Neural cell (in vitro differentiated cells): ENCODE results near the gene SSBP4. TPM values are rescaled to one million over a fixed set of nuclear protein-coding genes. Genes with fewer than 3 reads are reported as not detected.
A peak's percentile ranks its signal among the peaks of the same experiment; 100 is the strongest.

Experiments
- H2AFZ ChIP-seq: fragments of 200-600, 300-800 bp; sonication (generic), shearing (Covaris generic); 2 replicates; pipeline ENCODE4 v1.6.0; 2014; ENCODE audit warnings: low read depth, mild to moderate bottlenecking, antibody characterized with exemption, low read length, moderate library complexity
- H3F3A ChIP-seq: fragments of 200-600 bp; shearing (Covaris generic); 2 replicates; pipeline ENCODE4 v1.6.1; 2016; ENCODE audit warnings: mild to moderate bottlenecking, moderate library complexity, mixed read lengths, antibody characterized with exemption, low read length; ENCODE audit not compliant: insufficient read depth, poor library complexity, severe bottlenecking
- H3K27ac ChIP-seq: fragments of 200-600, 300-800 bp; sonication (generic), shearing (Covaris generic); 2 replicates; pipeline ENCODE4 v1.5.1; 2014; ENCODE audit warnings: mild to moderate bottlenecking, low read length, moderate library complexity
- H3K27me3 ChIP-seq: fragments of 300-800, 200-600 bp; sonication (generic), shearing (Covaris generic); 2 replicates; pipeline ENCODE4 v1.6.0; 2014; ENCODE audit warnings: mild to moderate bottlenecking, low read depth, low read length, moderate library complexity; ENCODE audit not compliant: insufficient read depth
- H3K36me3 ChIP-seq: fragments of 300-800, 200-600 bp; sonication (generic), shearing (Covaris generic); 2 replicates; pipeline ENCODE4 v1.5.1; 2014; ENCODE audit warnings: mild to moderate bottlenecking, antibody characterized with exemption, low read length, moderate library complexity; ENCODE audit not compliant: insufficient read depth
- H3K4me2 ChIP-seq: fragments of 300-800, 200-600 bp; sonication (generic), shearing (Covaris generic); 2 replicates; pipeline ENCODE4 v1.6.0; 2014; ENCODE audit warnings: mild to moderate bottlenecking, low read length
- H3K4me3 ChIP-seq: fragments of 300-800, 200-600 bp; sonication (generic), shearing (Covaris generic); 2 replicates; pipeline ENCODE4 v1.5.1; 2014; ENCODE audit warnings: mild to moderate bottlenecking, low read length, moderate library complexity
- H3K79me2 ChIP-seq: fragments of 200-600 bp; shearing (Covaris generic); replicated peaks from 2 replicates; pipeline ENCODE4 v1.6.0; 2014; ENCODE audit warnings: mild to moderate bottlenecking, low read length, moderate library complexity; ENCODE audit not compliant: insufficient read depth
- H3K9ac ChIP-seq: fragments of 300-800, 200-600 bp; sonication (generic), shearing (Covaris generic); 2 replicates; pipeline ENCODE4 v1.6.1; 2016; ENCODE audit warnings: mild to moderate bottlenecking, low read length, mixed read lengths
- H3K9me2 ChIP-seq: fragments of 200-600 bp; shearing (Covaris generic); 2 replicates; pipeline ENCODE4 v1.6.1; 2016; ENCODE audit warnings: mild to moderate bottlenecking, low read length, mixed read lengths; ENCODE audit not compliant: insufficient read depth
- H3K9me3 ChIP-seq: fragments of 200-600, 300-800 bp; sonication (generic), shearing (Covaris generic); 2 replicates; pipeline ENCODE4 v1.6.1; 2016; ENCODE audit warnings: mild to moderate bottlenecking, mixed run types, low read length, moderate library complexity, mixed read lengths
- H4K20me1 ChIP-seq: fragments of 200-600 bp; shearing (Covaris generic); 2 replicates; pipeline ENCODE4 v1.6.1; 2016; ENCODE audit warnings: mild to moderate bottlenecking, mixed run types; ENCODE audit not compliant: insufficient read depth
- EP300 ChIP-seq: fragments of 450-650 bp; conservative IDR thresholded peaks from 2 replicates; pipeline ENCODE4 v1.6.1; 2014; ENCODE audit warnings: antibody characterized with exemption, mild to moderate bottlenecking, moderate library complexity; ENCODE audit not compliant: poor library complexity, severe bottlenecking
- EZH2 ChIP-seq: fragments of 200-600, 300-800 bp; shearing (Covaris generic), sonication (generic); IDR thresholded peaks from 2 replicates; pipeline ENCODE4 v1.6.1; 2014; ENCODE audit warnings: antibody characterized with exemption, low read length, borderline replicate concordance, mild to moderate bottlenecking; ENCODE audit not compliant: insufficient read depth, poor library complexity, severe bottlenecking
- MXI1 ChIP-seq: fragments of 450-650 bp; conservative IDR thresholded peaks from 2 replicates; pipeline ENCODE4 v1.6.1; 2014; ENCODE audit warnings: antibody characterized with exemption, mild to moderate bottlenecking; ENCODE audit not compliant: poor library complexity, severe bottlenecking
- POLR2AphosphoS5 ChIP-seq: IDR thresholded peaks from 2 replicates; pipeline ENCODE4 v1.6.1; 2012
- RAD21 ChIP-seq: fragments of 450-650 bp; conservative IDR thresholded peaks from 2 replicates; pipeline ENCODE4 v1.6.1; 2014; ENCODE audit warnings: antibody characterized with exemption, mild to moderate bottlenecking, moderate library complexity
- SMC3 ChIP-seq: fragments of 450-650 bp; conservative IDR thresholded peaks from 2 replicates; pipeline ENCODE4 v1.6.1; 2014; ENCODE audit warnings: antibody characterized with exemption, mild to moderate bottlenecking, moderate library complexity; ENCODE audit not compliant: poor library complexity
- TAF1 ChIP-seq: IDR thresholded peaks from 2 replicates; pipeline ENCODE4 v1.6.1; 2012; ENCODE audit warnings: low read depth
- polyA plus RNA-seq: library from polyadenylated mRNA; depleted of rRNA; stranded (reverse); fragments of >200 nt; gene quantifications from 2 replicates; pipeline ENCODE4 v1.2.3, GENCODE V29; 2014
- TF ChIP-seq, protein P1 (sequence below): fragments of 450-650 bp; IDR thresholded peaks from 2 replicates; pipeline ENCODE4 v1.5.1; 2014; ENCODE audit warnings: antibody characterized with exemption, mild to moderate bottlenecking, moderate library complexity; ENCODE audit not compliant: poor library complexity, severe bottlenecking
- TF ChIP-seq, protein P2 (sequence below): IDR thresholded peaks from 2 replicates; pipeline ENCODE4 v1.6.1; 2012; ENCODE audit warnings: borderline replicate concordance

SSBP4 gene
- polyA plus RNA-seq, 1 donor from 2014 or later, result 166 TPM

- Histone ChIP-seq H3K27me3 (no peaks in the 10 kb centered on the region), H3K4me3 (peak overlapping the region; percentile 61), H2AFZ (peak overlapping the region; percentile 33), H3F3A (peaks cover 3% of the 10 kb centered on the region), H3K27ac (peak overlapping the region; percentile 77), H3K36me3 (no peaks in the 10 kb centered on the region), H3K9ac (peak overlapping the region; percentile 66), H3K4me2 (peak overlapping the region; percentile 55), H3K9me3 (no peaks in the 10 kb centered on the region), H4K20me1 (no peaks in the 10 kb centered on the region), H3K79me2 (peaks cover 22% of the 10 kb centered on the region), H3K9me2 (no peaks in the 10 kb centered on the region)
- TF ChIP-seq MXI1, result no peak
- no peak for TF ChIP-seq RAD21
- no peak for TF ChIP-seq POLR2AphosphoS5
- TF ChIP-seq, protein P1, sequence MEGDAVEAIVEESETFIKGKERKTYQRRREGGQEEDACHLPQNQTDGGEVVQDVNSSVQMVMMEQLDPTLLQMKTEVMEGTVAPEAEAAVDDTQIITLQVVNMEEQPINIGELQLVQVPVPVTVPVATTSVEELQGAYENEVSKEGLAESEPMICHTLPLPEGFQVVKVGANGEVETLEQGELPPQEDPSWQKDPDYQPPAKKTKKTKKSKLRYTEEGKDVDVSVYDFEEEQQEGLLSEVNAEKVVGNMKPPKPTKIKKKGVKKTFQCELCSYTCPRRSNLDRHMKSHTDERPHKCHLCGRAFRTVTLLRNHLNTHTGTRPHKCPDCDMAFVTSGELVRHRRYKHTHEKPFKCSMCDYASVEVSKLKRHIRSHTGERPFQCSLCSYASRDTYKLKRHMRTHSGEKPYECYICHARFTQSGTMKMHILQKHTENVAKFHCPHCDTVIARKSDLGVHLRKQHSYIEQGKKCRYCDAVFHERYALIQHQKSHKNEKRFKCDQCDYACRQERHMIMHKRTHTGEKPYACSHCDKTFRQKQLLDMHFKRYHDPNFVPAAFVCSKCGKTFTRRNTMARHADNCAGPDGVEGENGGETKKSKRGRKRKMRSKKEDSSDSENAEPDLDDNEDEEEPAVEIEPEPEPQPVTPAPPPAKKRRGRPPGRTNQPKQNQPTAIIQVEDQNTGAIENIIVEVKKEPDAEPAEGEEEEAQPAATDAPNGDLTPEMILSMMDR, result no peak
- TF ChIP-seq TAF1, result no peak
- no peak for TF ChIP-seq EP300
- no peak for TF ChIP-seq SMC3
- no peak for TF ChIP-seq EZH2
- TF ChIP-seq, protein P2, sequence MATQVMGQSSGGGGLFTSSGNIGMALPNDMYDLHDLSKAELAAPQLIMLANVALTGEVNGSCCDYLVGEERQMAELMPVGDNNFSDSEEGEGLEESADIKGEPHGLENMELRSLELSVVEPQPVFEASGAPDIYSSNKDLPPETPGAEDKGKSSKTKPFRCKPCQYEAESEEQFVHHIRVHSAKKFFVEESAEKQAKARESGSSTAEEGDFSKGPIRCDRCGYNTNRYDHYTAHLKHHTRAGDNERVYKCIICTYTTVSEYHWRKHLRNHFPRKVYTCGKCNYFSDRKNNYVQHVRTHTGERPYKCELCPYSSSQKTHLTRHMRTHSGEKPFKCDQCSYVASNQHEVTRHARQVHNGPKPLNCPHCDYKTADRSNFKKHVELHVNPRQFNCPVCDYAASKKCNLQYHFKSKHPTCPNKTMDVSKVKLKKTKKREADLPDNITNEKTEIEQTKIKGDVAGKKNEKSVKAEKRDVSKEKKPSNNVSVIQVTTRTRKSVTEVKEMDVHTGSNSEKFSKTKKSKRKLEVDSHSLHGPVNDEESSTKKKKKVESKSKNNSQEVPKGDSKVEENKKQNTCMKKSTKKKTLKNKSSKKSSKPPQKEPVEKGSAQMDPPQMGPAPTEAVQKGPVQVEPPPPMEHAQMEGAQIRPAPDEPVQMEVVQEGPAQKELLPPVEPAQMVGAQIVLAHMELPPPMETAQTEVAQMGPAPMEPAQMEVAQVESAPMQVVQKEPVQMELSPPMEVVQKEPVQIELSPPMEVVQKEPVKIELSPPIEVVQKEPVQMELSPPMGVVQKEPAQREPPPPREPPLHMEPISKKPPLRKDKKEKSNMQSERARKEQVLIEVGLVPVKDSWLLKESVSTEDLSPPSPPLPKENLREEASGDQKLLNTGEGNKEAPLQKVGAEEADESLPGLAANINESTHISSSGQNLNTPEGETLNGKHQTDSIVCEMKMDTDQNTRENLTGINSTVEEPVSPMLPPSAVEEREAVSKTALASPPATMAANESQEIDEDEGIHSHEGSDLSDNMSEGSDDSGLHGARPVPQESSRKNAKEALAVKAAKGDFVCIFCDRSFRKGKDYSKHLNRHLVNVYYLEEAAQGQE, result no peak
Measured at GRCh38 chr19:18417250-18418028, 1.8 kb upstream of the SSBP4 start.

DNA sequence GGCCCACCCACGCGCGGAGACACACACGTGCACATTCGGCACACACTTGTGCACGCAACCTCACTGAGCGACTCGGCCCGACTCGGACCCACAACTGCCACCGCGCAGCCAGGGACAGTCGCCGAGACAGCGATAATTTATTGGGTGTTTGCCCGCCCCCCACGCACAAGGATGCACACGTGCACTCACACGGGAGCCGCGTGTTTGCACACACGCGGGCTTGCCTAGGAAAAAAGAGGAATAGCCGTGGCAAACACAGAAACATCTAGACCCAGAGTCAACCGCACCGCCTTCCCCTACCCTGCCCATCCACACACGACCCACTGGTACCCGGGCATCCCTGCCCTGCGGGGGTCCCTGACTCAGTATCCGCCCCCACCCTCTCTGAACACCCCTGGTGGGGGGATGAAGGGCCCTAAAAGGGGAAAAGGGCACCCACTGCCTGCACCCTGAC is 1.1 kb upstream of the SSBP4 start:
- Histone ChIP-seq H3K4me2 (no peak overlapping the region), H3K27ac (peak overlapping the region; percentile 77), H3K36me3 (no peaks in the 10 kb centered on the region), H2AFZ (no peak overlapping the region), H3K79me2 (peaks cover 23% of the 10 kb centered on the region), H3K4me3 (peak overlapping the region; percentile 67), H3K9ac (peak overlapping the region; percentile 66), H3K27me3 (no peaks in the 10 kb centered on the region), H4K20me1 (no peaks in the 10 kb centered on the region), H3F3A (peaks cover 3% of the 10 kb centered on the region), H3K9me2 (no peaks in the 10 kb centered on the region), H3K9me3 (no peaks in the 10 kb centered on the region)
- TF ChIP-seq TAF1 (no peak), SMC3 (no peak), POLR2AphosphoS5 (no peak), MXI1 (no peak), EZH2 (no peak), EP300 (no peak), RAD21 (no peak)
- TF ChIP-seq, protein P1, result no peak
- TF ChIP-seq, protein P2, result no peak
